ENCODE data around the gene OR5K4.

DNA sequence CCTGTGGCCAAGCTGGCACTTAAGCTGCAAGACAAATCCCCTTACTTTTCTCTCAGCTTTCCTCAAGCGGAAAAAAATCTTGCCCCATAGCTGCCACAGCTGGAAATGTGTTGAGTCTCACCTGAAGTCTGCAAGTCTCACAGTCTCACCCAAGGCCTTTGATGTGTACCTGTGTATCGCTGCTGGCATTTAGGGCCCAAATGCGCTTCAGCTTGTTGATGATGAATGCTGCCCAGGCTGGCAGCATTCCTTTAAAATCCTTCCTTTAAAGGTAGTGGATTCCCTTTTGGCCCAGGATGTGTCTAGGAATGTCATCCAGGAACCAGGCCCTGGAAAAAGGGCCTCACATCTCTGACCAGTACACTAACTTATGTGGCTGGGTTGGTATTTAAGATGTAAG is 7.0 kb downstream of the OR5K4 start:
- TF ChIP-seq, protein P1, sequence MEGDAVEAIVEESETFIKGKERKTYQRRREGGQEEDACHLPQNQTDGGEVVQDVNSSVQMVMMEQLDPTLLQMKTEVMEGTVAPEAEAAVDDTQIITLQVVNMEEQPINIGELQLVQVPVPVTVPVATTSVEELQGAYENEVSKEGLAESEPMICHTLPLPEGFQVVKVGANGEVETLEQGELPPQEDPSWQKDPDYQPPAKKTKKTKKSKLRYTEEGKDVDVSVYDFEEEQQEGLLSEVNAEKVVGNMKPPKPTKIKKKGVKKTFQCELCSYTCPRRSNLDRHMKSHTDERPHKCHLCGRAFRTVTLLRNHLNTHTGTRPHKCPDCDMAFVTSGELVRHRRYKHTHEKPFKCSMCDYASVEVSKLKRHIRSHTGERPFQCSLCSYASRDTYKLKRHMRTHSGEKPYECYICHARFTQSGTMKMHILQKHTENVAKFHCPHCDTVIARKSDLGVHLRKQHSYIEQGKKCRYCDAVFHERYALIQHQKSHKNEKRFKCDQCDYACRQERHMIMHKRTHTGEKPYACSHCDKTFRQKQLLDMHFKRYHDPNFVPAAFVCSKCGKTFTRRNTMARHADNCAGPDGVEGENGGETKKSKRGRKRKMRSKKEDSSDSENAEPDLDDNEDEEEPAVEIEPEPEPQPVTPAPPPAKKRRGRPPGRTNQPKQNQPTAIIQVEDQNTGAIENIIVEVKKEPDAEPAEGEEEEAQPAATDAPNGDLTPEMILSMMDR (IDR thresholded peaks at IDR 0.05) = no peak
- TF ChIP-seq POLR2A (IDR thresholded peaks at IDR 0.05) = no peak
- TF ChIP-seq POLR2AphosphoS5 (IDR thresholded peaks at IDR 0.05) = no peak

Measured in stomach (tissue), 4 donors.